HG03135 (cell line): ENCODE measurements around the gene BLVRB.
"Not testable (repeated sequence)": the region's sequence is repeated elsewhere in the genome, so short reads cannot be mapped to it uniquely, and the experiment has no call there.

Experiments used
- ATAC-seq: cut with Tn5 transposase; IDR thresholded peaks from one replicate; pipeline ENCODE4 v1.9.1; 2021; ENCODE audit warnings: mild to moderate bottlenecking, moderate library complexity; ENCODE audit not compliant: unreplicated experiment

The BLVRB gene

GRCh38 chr19:40489882-40490230 is 24.3 kb upstream of the BLVRB start:
- no peak for ATAC-seq

- no peak for ATAC-seq
Measured at GRCh38 chr19:40486017-40486416, 20.5 kb upstream of the BLVRB start.

GRCh38 chr19:40475878-40476644 is 10.5 kb upstream of the BLVRB start:
- ATAC-seq, result not testable (repeated sequence)

GRCh38 chr19:40474737-40475136 is 9.2 kb upstream of the BLVRB start:
- no peak for ATAC-seq

- no peak for ATAC-seq
Measured at GRCh38 chr19:40472516-40472915, 7.0 kb upstream of the BLVRB start.

- no peak for ATAC-seq
Measured at GRCh38 chr19:40471111-40471510, 5.6 kb upstream of the BLVRB start.

- no peak for ATAC-seq
Measured at GRCh38 chr19:40469011-40469410, 3.5 kb upstream of the BLVRB start.

GRCh38 chr19:40466985-40467734 is 1.6 kb upstream of the BLVRB start, which contains the start of gene SPTBN4:
TSS of gene SPTBN4 (plus strand) at chr19:40467001. CDS start at chr19:40472622, 5,621 bp downstream.
- no peak for ATAC-seq

GRCh38 chr19:40466219-40466984 is 857 bp upstream of the BLVRB start:
- ATAC-seq, result no peak

GRCh38 chr19:40465025-40465556 is 454 bp downstream of the BLVRB start:
- ATAC-seq, result no peak

- ATAC-seq, result no peak
Measured at GRCh38 chr19:40464059-40465024, 1.2 kb downstream of the BLVRB start.

GRCh38 chr19:40463587-40464037 is 1.9 kb downstream of the BLVRB start:
- not testable (repeated sequence) for ATAC-seq

- ATAC-seq, result no peak
Measured at GRCh38 chr19:40461669-40462221, 3.8 kb downstream of the BLVRB start.

- no peak for ATAC-seq
Measured at GRCh38 chr19:40460185-40460584, 5.4 kb downstream of the BLVRB start.

- no peak for ATAC-seq
Measured at GRCh38 chr19:40458597-40458974, 7.0 kb downstream of the BLVRB start.

- ATAC-seq, result no peak
Measured at GRCh38 chr19:40457953-40458596, 7.5 kb downstream of the BLVRB start.

GRCh38 chr19:40457048-40457447 is 8.5 kb downstream of the BLVRB start:
- no peak for ATAC-seq

- not testable (repeated sequence) for ATAC-seq
Measured at GRCh38 chr19:40453943-40454342, 11.6 kb downstream of the BLVRB start.

- no peak for ATAC-seq
Measured at GRCh38 chr19:40453151-40453735, 12.3 kb downstream of the BLVRB start.
